Inflammatory macrophage treated with lipopolysaccharide for 4 hours (primary cell): ENCODE results near the gene KRT7.

Experiments
- DNase-seq: peaks from one replicate; pipeline ENCODE4 v3.0.0-alpha.2; 2020

Gene KRT7

GRCh38 chr12:52258335-52258901 lies 25.4 kb downstream of the KRT7 start:
- DNase-seq, result no peak

GRCh38 chr12:52259657-52260243 lies 26.7 kb downstream of the KRT7 start:
- DNase-seq, result no peak

GRCh38 chr12:52260361-52261207 lies 27.5 kb downstream of the KRT7 start:
- no peak for DNase-seq

- no peak for DNase-seq
Observed at GRCh38 chr12:52261208-52261484, 28.1 kb downstream of the KRT7 start.

- DNase-seq, result no peak
Observed at GRCh38 chr12:52262286-52262685, 29.2 kb downstream of the KRT7 start.

GRCh38 chr12:52263761-52264434 lies 30.9 kb downstream of the KRT7 start:
- DNase-seq, result no peak

GRCh38 chr12:52264435-52264825 lies 31.4 kb downstream of the KRT7 start:
- no peak for DNase-seq

GRCh38 chr12:52266514-52266913 lies 33.5 kb downstream of the KRT7 start:
- DNase-seq, result no peak

- no peak for DNase-seq
Observed at GRCh38 chr12:52267266-52267665, 34.2 kb downstream of the KRT7 start.

GRCh38 chr12:52267699-52268098 lies 34.7 kb downstream of the KRT7 start:
- DNase-seq, result no peak

GRCh38 chr12:52268212-52268611 lies 35.2 kb downstream of the KRT7 start:
- no peak for DNase-seq

GRCh38 chr12:52270541-52271070 lies 37.6 kb downstream of the KRT7 start:
- no peak for DNase-seq

GRCh38 chr12:52271158-52271557 lies 38.1 kb downstream of the KRT7 start:
- DNase-seq, result peak; percentile 56

GRCh38 chr12:52274521-52275120 lies 41.6 kb downstream of the KRT7 start, which contains the start of gene KRT86:
TSS of gene KRT86 (plus strand) at chr12:52274645. CDS start at chr12:52301917, 27,272 bp downstream.
- DNase-seq, result no peak

- no peak for DNase-seq
Observed at GRCh38 chr12:52275686-52276085, 42.6 kb downstream of the KRT7 start.

- DNase-seq, result no peak
Observed at GRCh38 chr12:52277486-52278245, 44.6 kb downstream of the KRT7 start.

GRCh38 chr12:52278575-52279421 lies 45.8 kb downstream of the KRT7 start:
- peak; percentile 73 for DNase-seq

GRCh38 chr12:52279422-52280318 lies 46.6 kb downstream of the KRT7 start:
- DNase-seq, result no peak

GRCh38 chr12:52280319-52280795 lies 47.3 kb downstream of the KRT7 start:
- peak; percentile 92 for DNase-seq
